GM19372 (cell line): ENCODE data around the gene JAG1.
"Not testable (repeated sequence)": the region's sequence is repeated elsewhere in the genome, so short reads cannot be mapped to it uniquely, and the experiment has no call there.

ENCODE experiments used
- ATAC-seq: cut with Tn5 transposase; IDR thresholded peaks from one replicate; pipeline ENCODE4 v1.9.1; 2021; ENCODE audit warnings: mild to moderate bottlenecking, low read depth, moderate library complexity; ENCODE audit not compliant: unreplicated experiment

JAG1 gene

GRCh38 chr20:10619427-10619826 lies 54.4 kb downstream of the JAG1 start:
- no peak for ATAC-seq

- no peak for ATAC-seq
Measured at GRCh38 chr20:10618611-10619245, 55.1 kb downstream of the JAG1 start.

GRCh38 chr20:10617549-10618133 lies 56.2 kb downstream of the JAG1 start:
- ATAC-seq, result not testable (repeated sequence)

GRCh38 chr20:10616212-10616611 lies 57.6 kb downstream of the JAG1 start:
- ATAC-seq, result no peak

GRCh38 chr20:10613911-10614310 lies 59.9 kb downstream of the JAG1 start:
- no peak for ATAC-seq

GRCh38 chr20:10613426-10613825 lies 60.4 kb downstream of the JAG1 start:
- ATAC-seq, result not testable (repeated sequence)

GRCh38 chr20:10611357-10611756 lies 62.4 kb downstream of the JAG1 start:
- ATAC-seq, result no peak

- ATAC-seq, result no peak
Measured at GRCh38 chr20:10610251-10610650, 63.5 kb downstream of the JAG1 start.

GRCh38 chr20:10609770-10610169 lies 64.0 kb downstream of the JAG1 start:
- ATAC-seq, result no peak

GRCh38 chr20:10609276-10609675 lies 64.5 kb downstream of the JAG1 start:
- ATAC-seq, result no peak

GRCh38 chr20:10605547-10606195 lies 68.1 kb downstream of the JAG1 start:
- ATAC-seq, result no peak

- no peak for ATAC-seq
Measured at GRCh38 chr20:10604865-10605440, 68.8 kb downstream of the JAG1 start.

- ATAC-seq, result no peak
Measured at GRCh38 chr20:10603971-10604864, 69.6 kb downstream of the JAG1 start.

GRCh38 chr20:10603378-10603777 lies 70.4 kb downstream of the JAG1 start:
- ATAC-seq, result no peak

- no peak for ATAC-seq
Measured at GRCh38 chr20:10602221-10602871, 71.5 kb downstream of the JAG1 start.

GRCh38 chr20:10597637-10598036 lies 76.2 kb downstream of the JAG1 start:
- ATAC-seq, result no peak

- ATAC-seq, result no peak
Measured at GRCh38 chr20:10596710-10597121, 77.1 kb downstream of the JAG1 start.

GRCh38 chr20:10595985-10596384 lies 77.8 kb downstream of the JAG1 start:
- ATAC-seq, result no peak

GRCh38 chr20:10595266-10595665 lies 78.5 kb downstream of the JAG1 start:
- no peak for ATAC-seq

GRCh38 chr20:10594296-10594868 lies 79.4 kb downstream of the JAG1 start:
- no peak for ATAC-seq
